NCI-H510A treated with DMSO at 0.1 percent for 48 hours (cell line): ENCODE measurements around the gene CLCNKB.
A peak's percentile ranks its signal among the peaks of the same experiment; 100 is the strongest.
"Not testable (repeated sequence)": the region's sequence is repeated elsewhere in the genome, so short reads cannot be mapped to it uniquely, and the experiment has no call there.

Source experiments
- DNase-seq: peaks from one replicate; lab custom pipeline; 2025; lab: John Stamatoyannopoulos, UW

CLCNKB gene

DNA sequence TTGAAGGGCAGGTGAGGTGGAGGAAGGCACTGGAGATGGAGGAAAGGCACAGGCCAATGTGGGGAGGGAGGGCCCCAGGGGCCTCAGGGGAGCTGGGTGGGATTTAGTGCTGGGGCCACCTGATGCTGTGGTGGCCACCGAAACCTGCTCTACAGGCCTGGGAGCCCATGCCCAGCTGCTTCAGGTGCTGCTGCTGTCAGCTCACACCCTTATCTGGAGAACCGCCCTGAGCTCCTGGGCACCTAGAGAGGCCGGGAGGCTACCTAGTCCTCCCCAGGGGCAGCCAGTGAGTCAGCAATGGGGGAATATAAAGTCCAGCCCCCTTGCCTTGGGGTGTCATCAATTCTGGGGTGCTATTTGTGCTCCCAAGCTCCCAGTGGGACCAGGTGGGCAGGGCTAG is 17.7 kb downstream of the CLCNKB start:
- DNase-seq: no peak

DNA sequence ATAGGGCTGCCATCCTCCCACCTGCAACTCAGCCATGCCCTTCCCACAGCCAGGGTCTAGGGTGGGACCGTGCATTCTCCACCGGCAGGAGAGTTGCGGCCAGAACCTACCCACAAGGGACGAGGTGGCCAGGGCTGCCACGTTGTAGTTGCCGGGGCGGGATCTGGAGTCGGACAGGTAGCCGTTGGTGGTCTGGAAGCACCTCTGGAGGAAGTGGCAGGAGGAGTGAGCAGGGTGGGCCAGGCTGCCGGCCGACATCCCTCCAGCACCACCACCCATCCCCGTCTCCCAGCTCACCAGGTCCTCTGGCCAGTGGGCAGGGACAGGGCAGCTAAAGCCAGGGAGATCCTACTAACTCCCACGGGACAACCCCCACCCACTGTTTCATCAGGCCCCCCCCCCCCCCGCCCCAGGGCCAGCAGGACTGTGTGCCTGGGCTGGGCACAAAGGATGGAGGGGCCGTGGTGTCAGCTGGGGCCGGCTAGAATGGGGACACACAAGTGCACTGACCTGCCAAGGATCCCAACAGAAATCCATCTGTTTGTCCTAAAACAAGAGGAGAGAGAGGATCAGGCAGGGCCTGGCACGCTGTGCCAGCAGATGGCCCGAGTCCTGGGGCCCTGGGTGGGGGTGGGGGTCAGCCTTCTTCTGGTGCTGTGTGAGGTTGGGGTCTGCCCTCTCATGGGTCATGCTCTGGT is 18.6 kb downstream of the CLCNKB start:
- not testable (repeated sequence) for DNase-seq

DNA sequence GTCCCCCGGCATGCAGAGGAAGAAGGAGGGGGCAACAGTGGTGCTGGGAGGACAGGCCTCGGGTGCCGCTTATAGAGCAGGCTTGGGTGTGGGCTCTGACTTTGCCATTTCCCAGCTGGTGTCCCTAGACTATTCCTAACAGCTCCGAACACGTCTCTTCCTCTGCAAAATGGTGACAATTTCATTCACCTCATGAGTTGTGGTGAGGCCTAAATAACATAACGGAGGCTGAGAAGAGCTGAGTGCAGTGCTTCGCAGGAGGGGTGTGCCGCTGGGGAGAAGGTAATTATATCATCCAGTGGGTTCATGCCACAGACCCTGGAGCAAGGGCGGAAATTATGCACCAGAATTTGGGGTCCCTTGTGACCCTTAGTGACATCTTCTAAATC is 19.1 kb downstream of the CLCNKB start:
- not testable (repeated sequence) for DNase-seq

DNA sequence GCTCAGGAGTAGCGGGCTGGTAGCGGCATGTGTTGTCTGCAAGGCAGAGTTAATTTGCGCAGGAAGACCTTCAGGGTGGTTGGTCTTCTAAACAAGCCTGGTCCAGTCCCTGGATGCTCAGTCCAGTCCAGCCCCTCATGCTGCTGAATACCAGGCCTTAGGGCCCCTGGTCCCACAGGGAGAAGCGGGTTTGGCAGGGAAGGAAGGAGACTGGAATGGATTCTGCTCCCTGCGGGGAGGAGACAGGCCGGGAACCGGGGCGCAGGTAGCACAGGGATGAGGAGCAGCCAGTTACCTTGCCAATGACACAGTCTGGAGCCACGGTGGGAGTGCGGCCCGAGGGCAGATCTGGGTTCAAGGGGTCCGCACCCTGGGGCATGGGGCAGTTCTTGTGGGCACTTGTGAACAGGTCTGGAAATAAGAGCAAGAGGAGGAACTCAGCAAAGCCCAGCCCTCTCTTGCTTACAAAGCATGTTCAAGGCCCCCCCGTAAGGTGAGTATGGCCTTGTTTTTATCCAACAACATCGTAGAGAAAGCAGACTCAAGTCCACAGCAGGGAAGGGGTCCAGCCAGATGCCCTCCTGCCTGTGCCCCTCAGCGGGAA is 19.7 kb downstream of the CLCNKB start:
- no peak for DNase-seq

DNA sequence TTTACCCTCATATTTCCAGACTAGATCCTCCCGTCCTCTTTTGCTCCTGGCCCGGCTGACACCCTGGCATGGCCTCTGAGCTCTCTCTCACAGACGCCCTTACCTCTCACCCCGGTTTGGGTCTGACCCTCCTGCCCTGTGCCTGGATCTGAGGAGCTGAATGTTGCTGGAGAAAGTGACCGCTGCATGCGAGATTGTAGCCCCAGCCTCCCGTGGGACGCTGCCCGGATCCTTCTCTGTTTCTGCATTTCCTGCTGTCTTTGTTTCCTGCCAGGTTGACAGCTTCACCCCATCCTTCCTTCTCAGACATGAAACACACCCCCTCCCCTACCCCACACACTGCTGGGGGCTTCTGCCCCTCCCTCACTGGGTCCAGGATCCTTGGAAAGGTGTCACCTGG is 20.3 kb downstream of the CLCNKB start:
- DNase-seq: no peak

DNA sequence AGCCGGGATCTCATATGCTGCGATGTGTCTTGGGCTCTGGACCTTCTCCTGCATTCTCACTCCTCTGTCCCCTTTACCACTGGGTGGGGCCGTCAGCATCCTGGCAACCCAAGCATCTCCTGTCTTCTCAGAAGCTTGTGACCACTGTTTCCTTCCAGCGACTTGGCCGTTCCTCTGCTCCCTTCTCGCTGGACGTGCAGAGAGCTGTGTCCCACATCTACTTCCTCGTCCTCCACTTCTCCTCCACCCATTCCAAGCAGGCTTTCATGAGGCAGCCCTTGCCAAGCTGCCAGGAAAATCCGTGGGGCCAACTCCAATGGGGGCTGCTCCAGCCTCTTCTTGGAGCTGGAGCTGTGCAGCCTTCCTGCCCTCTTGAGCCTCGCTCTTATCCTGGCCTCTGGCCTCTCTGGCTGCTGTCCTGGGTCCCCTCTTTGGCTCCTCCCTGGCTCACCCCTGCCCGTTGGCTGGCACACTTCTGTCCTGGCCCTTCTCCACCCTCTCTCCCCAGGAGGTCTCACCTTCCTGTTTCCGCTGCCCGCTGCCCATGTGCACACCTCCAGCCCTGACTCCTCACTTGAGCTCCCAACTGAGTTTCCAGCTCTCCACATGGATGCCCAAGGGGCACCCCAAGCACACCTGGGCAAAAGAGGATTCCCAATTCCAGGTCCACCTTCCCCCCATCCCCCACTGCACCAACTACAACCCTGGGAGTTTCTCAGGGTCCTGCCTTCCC is 21.1 kb downstream of the CLCNKB start:
- DNase-seq: no peak

DNA sequence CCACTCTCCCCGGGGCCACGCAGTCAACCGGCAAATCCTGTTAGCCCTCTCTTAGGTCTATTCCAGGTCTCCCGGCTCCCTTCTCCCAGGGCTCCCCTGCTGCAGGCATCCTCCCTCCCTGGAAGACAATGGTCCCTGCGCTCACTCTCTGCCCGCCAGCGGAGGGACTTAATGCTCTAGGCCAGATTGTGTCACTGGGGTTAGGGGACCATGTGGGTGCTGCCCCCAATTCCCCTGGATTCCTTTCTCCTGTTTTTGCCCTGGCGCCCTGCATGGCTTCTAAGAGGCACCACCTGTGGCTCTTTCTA is 21.6 kb downstream of the CLCNKB start:
- no peak for DNase-seq

DNA sequence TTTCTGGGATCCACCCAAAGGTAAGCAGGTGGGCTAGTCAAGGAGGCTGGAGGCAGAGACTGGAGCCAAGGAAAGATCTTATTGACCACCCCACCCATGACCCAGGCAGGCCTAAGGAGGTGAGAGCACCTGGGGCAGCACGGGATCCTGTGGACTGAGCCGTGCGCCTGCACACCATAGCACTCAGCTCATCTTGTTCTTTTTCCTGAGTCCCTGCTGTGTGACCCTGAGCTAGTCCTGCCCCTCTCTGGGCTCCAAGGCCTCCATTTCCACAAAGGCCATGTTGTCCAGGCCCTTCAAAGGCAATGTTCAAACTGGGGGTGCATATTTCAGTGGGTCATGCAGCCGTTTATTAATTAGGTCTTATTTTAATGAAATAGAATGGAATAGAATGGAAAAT is 22.7 kb downstream of the CLCNKB start:
- no peak for DNase-seq

DNA sequence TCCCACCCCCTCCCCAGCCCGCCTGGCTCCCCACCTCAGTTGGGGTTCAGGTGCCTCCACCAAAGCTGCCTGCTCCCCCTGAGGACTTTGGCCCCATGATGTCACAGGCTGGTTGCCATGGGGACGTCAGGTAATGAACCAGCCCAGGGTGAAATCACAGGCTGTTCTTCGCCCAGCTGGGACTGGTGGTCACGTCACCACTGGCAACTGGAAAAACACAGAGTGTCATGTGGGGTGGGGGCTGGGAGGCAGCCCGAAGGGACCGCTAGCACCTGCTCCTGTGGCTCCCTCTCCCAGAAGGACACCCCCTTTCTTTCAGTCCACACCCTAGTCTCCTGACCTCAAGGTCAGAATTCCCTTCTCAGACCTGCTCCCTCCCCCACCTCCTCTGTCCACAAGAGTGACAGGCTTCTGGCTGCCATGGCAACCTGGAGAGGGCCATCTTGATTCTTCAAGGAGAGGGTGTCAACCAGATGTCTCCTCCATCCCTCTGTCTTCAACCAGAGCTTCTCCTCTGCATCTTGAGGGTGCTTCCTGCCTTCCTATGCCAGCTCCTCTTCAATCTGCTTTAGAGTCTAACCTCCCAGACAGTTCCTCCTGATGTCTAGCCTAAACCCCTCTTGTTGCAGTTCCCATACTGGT is 23.7 kb downstream of the CLCNKB start:
- no peak for DNase-seq

DNA sequence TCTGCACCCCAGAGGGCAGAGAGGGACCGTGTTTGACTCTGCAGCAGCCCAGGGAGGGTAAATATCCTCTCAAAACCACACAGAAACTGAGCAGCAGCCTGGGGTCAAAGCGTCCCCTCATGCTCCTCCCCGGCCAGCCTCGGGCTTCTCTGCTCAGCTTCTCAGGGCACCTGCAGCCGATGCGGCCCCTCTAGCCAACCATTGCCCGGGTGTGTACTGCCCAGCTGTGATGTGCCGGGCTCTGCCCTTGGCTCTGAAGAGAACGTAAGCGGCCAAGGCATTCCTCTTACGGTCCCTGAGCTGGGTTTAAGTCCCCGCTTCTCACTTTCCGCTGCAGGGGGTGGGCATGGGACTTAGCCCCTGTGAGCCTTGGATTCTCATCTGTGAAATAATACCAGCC is 24.4 kb downstream of the CLCNKB start:
- no peak for DNase-seq

DNA sequence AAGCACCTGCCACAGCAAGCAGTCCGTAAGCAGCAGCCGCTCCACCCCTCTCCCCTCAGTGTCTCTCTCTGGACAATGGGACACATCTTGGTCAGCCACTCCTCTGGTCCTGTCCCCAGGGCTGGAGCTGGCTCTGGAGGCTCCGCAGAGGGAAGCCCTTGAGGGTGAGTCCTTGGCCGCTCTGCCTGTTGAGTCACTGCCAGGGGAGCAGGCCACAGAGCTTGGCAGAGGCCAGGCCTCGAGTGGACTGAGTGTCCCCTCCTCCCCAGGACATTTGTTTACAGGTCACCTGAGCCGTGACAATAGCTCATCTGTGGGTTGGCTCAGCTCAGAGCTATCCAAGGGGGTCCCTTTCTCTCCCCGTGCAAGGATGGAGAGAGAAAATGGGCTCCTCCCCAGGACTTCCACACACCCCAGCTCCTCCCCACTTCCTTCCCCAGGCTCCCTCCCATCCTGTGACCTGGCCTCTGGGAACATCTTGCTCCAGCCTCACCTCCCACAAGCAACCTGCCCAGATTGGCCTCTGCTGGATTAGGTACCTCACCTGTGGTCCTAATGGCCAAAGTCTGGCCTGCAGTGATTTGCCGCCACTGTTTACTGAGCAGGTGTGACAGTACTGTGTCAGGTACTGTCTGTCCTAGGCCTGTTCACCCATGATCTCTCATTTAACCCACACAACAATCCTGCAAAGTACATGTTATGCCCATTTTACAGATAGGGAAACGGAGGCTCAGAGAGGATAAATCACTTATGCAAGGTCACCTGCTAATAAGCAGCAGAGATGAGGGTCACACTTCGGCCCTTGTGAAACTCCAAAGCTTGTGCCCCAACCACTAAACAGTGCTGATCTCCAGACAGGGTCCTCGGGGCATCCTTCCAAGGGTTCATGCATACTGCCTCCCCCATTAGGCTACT is 25.0 kb downstream of the CLCNKB start:
- DNase-seq: no peak

DNA sequence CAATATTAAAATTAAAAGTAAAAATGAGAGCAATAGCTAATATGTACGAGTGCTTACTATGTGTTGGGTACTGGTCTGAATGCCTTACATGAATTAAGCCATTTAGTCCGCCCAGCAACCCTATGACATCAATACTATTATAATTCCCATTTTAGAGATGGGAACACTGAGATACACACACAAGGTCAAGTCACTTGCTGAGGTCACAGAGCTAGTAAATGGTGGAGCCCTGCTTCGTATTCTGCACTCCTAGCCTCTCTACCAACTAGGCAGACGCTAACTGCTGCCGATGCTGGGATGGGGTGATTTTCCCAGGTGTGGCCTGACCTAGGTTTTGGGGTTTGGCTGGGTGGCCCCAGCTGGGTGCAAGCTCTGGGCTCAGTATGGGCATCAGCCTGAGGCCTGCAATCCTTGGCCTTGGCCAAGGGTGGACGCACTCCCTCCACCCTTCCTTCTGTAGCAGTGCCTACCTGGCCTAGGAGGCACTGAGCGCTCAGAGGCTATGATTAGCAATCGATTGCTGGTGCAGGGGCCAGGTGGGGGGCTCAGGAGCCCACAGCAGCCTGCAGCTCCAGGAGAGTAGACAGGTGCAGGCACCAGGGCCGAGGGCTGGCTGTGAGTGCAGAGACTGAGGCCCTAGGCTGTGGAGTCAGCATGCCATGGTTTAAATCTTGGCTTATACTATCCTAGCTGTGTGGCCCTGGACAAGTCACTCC is 27.2 kb downstream of the CLCNKB start:
- DNase-seq: no peak

DNA sequence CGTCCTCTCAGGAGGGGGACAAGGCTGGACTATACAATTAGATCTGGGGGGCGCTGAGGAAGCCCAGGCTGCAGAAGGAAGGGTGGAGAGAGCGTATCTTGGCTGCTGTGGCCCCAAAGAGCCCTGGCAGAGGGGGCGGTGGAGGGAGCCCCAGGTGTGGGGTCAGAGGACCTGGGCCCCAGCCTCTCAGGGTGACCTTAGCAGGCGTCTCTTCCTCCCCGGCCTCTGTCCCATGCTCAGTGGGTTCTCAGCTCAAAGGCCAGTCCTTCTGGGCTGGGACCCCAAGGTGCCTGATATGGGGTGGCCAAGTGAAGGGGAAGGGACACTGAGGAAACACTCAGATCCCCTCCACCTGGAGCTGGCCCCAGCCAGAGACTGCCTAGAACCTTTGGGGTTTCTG is 28.0 kb downstream of the CLCNKB start:
- no peak for DNase-seq

DNA sequence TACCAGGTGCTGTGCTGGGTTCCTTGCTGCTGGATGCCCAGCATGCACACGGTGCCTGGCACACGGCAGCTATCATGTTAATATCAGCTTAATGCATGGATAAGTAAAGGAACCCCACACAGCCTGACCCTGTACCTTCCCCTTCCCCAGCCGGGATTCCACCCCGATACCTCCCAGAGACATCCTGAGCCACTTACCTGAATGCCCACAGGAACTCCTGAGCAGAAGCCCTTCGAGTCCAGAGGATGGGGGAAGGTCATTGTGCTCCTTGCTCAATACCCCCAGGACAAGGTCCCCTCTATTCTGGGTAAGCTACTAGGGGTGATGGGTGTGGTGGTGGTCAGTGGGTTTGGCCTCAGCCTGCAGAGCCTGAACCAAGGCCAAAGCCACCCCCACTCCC is 28.5 kb downstream of the CLCNKB start:
- DNase-seq: no peak

DNA sequence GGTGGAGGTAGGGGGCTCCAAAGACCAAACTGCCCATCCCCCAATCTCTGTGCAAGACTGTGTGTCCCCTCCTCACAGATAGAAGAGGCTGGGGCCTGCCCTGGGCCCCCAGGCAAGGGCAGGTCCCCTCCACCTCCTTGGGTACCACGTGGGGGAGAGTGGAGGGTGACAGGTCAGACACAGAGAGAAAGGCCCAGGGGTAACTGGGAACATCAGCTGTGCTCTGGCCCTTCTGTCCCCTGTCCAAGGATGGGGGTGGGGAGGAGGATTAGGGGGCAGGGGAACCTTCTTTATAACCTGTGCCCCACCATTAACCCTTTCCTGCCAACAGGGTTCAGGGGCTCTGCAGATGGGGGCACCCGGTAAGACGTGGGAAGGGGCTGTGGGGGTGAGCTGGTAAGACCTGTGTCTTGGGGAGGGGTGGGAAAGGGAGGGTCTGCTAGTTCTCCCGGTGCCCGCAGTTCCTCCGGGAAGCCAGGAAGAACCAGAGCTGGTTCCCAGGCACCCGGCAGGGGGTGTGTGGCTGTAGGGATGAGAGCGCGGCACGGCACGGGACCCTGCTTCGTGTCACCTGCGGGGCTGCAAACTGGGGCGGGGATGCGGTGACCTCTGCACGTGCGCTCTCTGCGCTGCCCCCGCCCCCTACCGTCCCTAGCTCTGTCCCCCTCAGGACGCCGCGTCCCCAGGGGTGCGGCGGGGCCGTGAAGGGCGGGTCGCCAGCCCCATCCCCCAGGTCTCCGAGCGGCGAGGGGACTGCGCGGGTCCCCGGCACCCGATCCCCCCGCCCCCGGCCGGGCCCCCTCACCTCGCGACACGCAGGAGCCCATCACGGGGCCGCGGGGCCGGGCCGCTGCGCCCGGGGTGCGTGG is 29.3 kb downstream of the CLCNKB start:
- no peak for DNase-seq

DNA sequence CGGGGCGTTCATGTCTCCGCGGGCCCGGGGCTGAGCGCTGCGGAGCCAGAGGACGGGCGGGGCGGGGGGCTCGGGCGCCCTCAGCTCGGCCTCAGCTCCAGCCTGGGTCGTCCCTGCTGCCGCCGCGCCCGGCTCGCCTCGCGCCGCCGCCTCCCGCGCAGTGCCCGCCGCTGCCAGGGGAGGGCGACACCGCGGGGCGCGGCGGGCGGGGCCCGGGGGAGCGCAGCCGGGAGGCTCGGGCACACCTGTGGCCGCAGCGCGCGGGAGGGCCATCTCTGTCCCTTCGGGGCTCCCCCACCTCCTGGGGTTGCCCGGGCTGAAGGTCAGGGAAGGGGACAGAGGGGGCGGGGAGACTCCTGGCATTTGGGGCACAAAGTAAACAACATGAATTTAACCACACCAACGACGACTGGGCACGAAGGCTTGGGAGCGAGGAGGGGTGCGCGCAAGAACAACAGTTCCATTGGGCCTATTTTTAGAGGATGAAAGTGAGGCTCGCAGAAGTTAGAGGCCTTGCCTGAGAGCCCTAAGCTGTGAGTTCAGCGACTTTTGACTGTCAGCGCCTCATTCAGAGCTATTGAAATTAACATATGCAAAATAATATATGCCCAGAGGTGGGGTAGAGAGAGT is 30.0 kb downstream of the CLCNKB start, which contains the start of gene FAM131C:
TSS of gene FAM131C (minus strand) at position 162 of the 630 bp plus-strand sequence. CDS start 209 bp downstream, outside the sequence.
- peak; percentile 61 for DNase-seq

DNA sequence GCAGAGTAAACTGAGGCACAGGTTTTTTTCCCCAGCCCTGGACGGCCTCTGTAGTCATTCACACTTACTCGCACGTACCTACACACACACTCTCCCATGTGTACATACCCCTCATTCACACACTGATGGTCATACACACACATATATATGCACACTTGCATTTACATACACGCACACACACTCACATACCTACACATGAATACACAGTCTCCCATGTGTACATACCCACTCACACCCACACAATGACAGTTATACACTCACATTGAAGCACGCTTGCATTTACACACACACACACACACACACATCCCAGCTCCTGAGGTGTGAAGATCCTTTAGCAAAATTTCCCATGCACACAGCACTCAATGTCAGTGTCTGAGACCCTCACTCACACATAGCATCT is 30.6 kb downstream of the CLCNKB start:
- DNase-seq: no peak

DNA sequence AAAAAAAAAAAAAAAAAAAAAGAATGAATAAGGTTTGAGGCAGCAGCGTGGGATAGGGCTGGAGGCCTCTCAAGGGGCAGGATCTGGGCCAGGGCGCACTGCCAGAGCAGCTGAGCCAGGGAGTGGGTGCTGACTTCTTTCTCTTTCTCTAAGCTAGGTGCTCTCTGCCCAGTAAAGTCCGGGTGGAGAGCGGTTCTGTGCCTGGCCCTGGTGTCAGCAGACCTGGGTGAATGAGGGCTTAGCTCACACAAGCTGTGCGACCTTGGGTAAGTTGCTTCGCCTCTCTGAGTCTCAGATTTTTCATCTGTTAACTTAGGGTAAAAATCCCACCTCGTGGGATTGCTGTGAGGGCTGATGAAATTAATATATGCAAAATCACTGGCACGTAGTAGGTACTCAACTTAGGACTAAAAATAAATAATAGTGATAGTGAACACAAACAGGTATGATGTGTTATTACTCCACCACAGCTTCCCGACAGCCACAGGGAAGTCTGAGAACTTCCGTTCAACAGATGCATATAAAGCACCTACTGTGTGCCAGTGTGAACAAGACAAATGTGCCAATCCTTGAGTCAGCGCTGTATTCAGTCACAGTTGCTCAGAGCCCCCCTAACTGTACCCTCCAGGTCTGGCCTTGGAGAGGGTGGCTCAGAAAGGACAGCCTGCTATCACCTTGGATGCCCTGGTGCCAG is 31.9 kb downstream of the CLCNKB start:
- no peak for DNase-seq
